OCI-LY3 (cell line): ENCODE data around the gene TBCA.

Experiments used
- EZH2phosphoT487 ChIP-seq: fragments of 200-600 bp; shearing (Covaris generic); IDR thresholded peaks from 2 replicates; pipeline ENCODE4 v1.6.1; 2018; ENCODE audit warnings: antibody characterized with exemption, mixed run types, low read depth
- TF ChIP-seq, protein P1 (sequence below): fragments of 200-600, 300-600 bp; sonication (generic); IDR thresholded peaks from 2 replicates; pipeline ENCODE4 v1.5.1; 2014; ENCODE audit warnings: antibody characterized with exemption, low read length, low read depth

GRCh38 chr5:77697692-77698091, 78.4 kb downstream of the TBCA start:
- TF ChIP-seq, protein P1, sequence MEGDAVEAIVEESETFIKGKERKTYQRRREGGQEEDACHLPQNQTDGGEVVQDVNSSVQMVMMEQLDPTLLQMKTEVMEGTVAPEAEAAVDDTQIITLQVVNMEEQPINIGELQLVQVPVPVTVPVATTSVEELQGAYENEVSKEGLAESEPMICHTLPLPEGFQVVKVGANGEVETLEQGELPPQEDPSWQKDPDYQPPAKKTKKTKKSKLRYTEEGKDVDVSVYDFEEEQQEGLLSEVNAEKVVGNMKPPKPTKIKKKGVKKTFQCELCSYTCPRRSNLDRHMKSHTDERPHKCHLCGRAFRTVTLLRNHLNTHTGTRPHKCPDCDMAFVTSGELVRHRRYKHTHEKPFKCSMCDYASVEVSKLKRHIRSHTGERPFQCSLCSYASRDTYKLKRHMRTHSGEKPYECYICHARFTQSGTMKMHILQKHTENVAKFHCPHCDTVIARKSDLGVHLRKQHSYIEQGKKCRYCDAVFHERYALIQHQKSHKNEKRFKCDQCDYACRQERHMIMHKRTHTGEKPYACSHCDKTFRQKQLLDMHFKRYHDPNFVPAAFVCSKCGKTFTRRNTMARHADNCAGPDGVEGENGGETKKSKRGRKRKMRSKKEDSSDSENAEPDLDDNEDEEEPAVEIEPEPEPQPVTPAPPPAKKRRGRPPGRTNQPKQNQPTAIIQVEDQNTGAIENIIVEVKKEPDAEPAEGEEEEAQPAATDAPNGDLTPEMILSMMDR: no peak
- no peak for TF ChIP-seq EZH2phosphoT487
